PFSK-1 (cell line): ENCODE data around the gene AMPD1. TPM values are rescaled to one million over a fixed set of nuclear protein-coding genes. Genes with fewer than 3 reads are reported as not detected.

Experiments used
- FOXP2 ChIP-seq: optimal IDR thresholded peaks from 2 replicates; pipeline ENCODE3; 2011; ENCODE audit warnings: borderline replicate concordance, control low read depth, inconsistent platforms; ENCODE audit not compliant: insufficient read depth; ENCODE audit errors: extremely low read length, extremely low read depth
- POLR2AphosphoS5 ChIP-seq: IDR thresholded peaks from 2 replicates; pipeline ENCODE4 v1.6.1; 2012; ENCODE audit warnings: low read depth, mild to moderate bottlenecking, control low read depth, low read length, moderate library complexity
- REST ChIP-seq, 2 experiments: IDR thresholded peaks; 2 replicates each; pipeline versions ENCODE4 v1.6.1 to v1.8.0; 2011 to 2012; ENCODE audit warnings: low read depth in 2 of 2, low read length in 2 of 2, control low read depth in 1 of 2, inconsistent platforms in 1 of 2, mild to moderate bottlenecking in 1 of 2, moderate library complexity in 1 of 2; ENCODE audit not compliant: insufficient read depth in 1 of 2
- SIN3A ChIP-seq: IDR thresholded peaks from 2 replicates; pipeline ENCODE4 v1.6.1; 2012; ENCODE audit warnings: mild to moderate bottlenecking, low read length, moderate library complexity, borderline replicate concordance; ENCODE audit not compliant: insufficient read depth
- TAF1 ChIP-seq: IDR thresholded peaks from 2 replicates; pipeline ENCODE4 v1.6.1; 2012; ENCODE audit warnings: low read length, control low read depth, borderline replicate concordance; ENCODE audit not compliant: insufficient read depth
- polyA plus RNA-seq: library from polyadenylated mRNA; unstranded; fragments of >200 nt; gene quantifications from one replicate; pipeline ENCODE4 v1.2.1, GENCODE V29; 2012; ENCODE audit warnings: low read depth, missing spikeins; ENCODE audit not compliant: insufficient read length

AMPD1 gene
- not detected for polyA plus RNA-seq

- TF ChIP-seq SIN3A: no peak
- TF ChIP-seq FOXP2: no peak
- TF ChIP-seq TAF1: no peak
- TF ChIP-seq POLR2AphosphoS5: no peak
- TF ChIP-seq REST (IDR thresholded peaks at IDR 0.05; ENCODE audit: insufficient read depth in 1 of 2, low read depth in 2 of 2, low read length in 2 of 2): no peak
Measured at GRCh38 chr1:114695430-114696058, at the start of gene AMPD1. AMPD1 (minus strand) TSS chr1:114695546; CDS start chr1:114695471, 75 bp downstream.

- TF ChIP-seq FOXP2: no peak
- no peak for TF ChIP-seq REST (IDR thresholded peaks at IDR 0.05; ENCODE audit: insufficient read depth in 1 of 2, low read depth in 2 of 2, low read length in 2 of 2)
Measured at GRCh38 chr1:114741963-114742746, 46.8 kb upstream of the AMPD1 start.

GRCh38 chr1:114740331-114740730, 45.0 kb upstream of the AMPD1 start:
- TF ChIP-seq FOXP2 (no peak), SIN3A (no peak), REST (IDR thresholded peaks at IDR 0.05; ENCODE audit: insufficient read depth in 1 of 2, low read depth in 2 of 2, low read length in 2 of 2) (no peak), TAF1 (no peak), POLR2AphosphoS5 (no peak)

- no peak for TF ChIP-seq POLR2AphosphoS5
- no peak for TF ChIP-seq TAF1
Measured at GRCh38 chr1:114737314-114737849, 42.0 kb upstream of the AMPD1 start.

- TF ChIP-seq POLR2AphosphoS5: no peak
- no peak for TF ChIP-seq REST (IDR thresholded peaks at IDR 0.05; ENCODE audit: insufficient read depth in 1 of 2, low read depth in 2 of 2, low read length in 2 of 2)
- no peak for TF ChIP-seq SIN3A
- TF ChIP-seq TAF1: no peak
- TF ChIP-seq FOXP2: no peak
Measured at GRCh38 chr1:114735479-114735878, 40.1 kb upstream of the AMPD1 start.
